ENCODE data around the gene GRAPL. TPM values are rescaled to one million over a fixed set of nuclear protein-coding genes. Genes with fewer than 3 reads are reported as not detected.
"Not testable (repeated sequence)": the region's sequence is repeated elsewhere in the genome, so short reads cannot be mapped to it uniquely, and the experiment has no call there.

Gene GRAPL
- total RNA-seq, 1 donor from 2014 or later = not detected

- H3K36me3 Mint-ChIP-seq (ENCODE audit: low read depth); DNase-seq (ENCODE audit: low spot score); H3K27me3 Mint-ChIP-seq (ENCODE audit: low read depth); H3K4me1 Mint-ChIP-seq (ENCODE audit: low read depth); H3K4me3 Mint-ChIP-seq (ENCODE audit: unreplicated experiment); H3K9me3 Mint-ChIP-seq (ENCODE audit: low read depth); H3K27ac Mint-ChIP-seq (ENCODE audit: unreplicated experiment): not testable (repeated sequence)
- peak; percentile 29 for TF ChIP-seq CTCF (IDR thresholded peaks at IDR 0.05)
These were observed 69.2 kb downstream of the GRAPL start for GRCh38 chr17:19196382-19197204.

- H3K27me3 Mint-ChIP-seq (ENCODE audit: low read depth); H3K27ac Mint-ChIP-seq (ENCODE audit: unreplicated experiment); H3K4me1 Mint-ChIP-seq (ENCODE audit: low read depth); H3K4me3 Mint-ChIP-seq (ENCODE audit: unreplicated experiment); DNase-seq (ENCODE audit: low spot score); H3K36me3 Mint-ChIP-seq (ENCODE audit: low read depth); H3K9me3 Mint-ChIP-seq (ENCODE audit: low read depth): not testable (repeated sequence)
These were observed 75.1 kb downstream of the GRAPL start for GRCh38 chr17:19202448-19202847.

- H3K27me3 Mint-ChIP-seq (ENCODE audit: low read depth); H3K36me3 Mint-ChIP-seq (ENCODE audit: low read depth): not testable (repeated sequence)
These were observed 76.0 kb downstream of the GRAPL start for GRCh38 chr17:19203429-19203828.

More at GRCh38 chr17:19203429-19203828, 76.0 kb downstream of the GRAPL start:
- H3K9me3 Mint-ChIP-seq (ENCODE audit: low read depth); DNase-seq (ENCODE audit: low spot score); H3K4me1 Mint-ChIP-seq (ENCODE audit: low read depth); H3K27ac Mint-ChIP-seq (ENCODE audit: unreplicated experiment); H3K4me3 Mint-ChIP-seq (ENCODE audit: unreplicated experiment): not testable (repeated sequence)

Other genes with a start within 250 kb of the GRAPL start
- gene SLC5A10, start 175.4 kb upstream of the GRAPL start, total RNA-seq = not detected in 3 replicates
- 3.4 to 9.4 TPM (median 8.2 TPM) in 3 replicates for gene FAM83G, start 122.8 kb upstream of the GRAPL start, total RNA-seq
- gene GRAP, start 80.6 kb upstream of the GRAPL start, total RNA-seq = 0.13 to 0.35 TPM in 2 of 3 replicates, not detected in the other
- 29.0 to 39.7 TPM (median 37.8 TPM) in 3 replicates for gene EPN2, start 109.8 kb downstream of the GRAPL start, total RNA-seq
- 9.4 to 22.0 TPM (median 9.9 TPM) in 3 replicates for gene B9D1, start 235.1 kb downstream of the GRAPL start, total RNA-seq